Duodenal mucosa (tissue), 2 donors: ENCODE data around the gene SLC35G2.
"Not testable (repeated sequence)": the region's sequence is repeated elsewhere in the genome, so short reads cannot be mapped to it uniquely, and the experiment has no call there.

ENCODE experiments used
- H3K27ac ChIP-seq: one replicate; pipeline ENCODE4 v1.7.0; 2013; ENCODE audit warnings: low read depth, low read length
- H3K27me3 ChIP-seq, 2 donors: one replicate each; pipeline ENCODE4 v1.7.0; 2013; ENCODE audit warnings: low read length in 2 of 2, control low read depth in 1 of 2; ENCODE audit not compliant: insufficient read depth in 2 of 2, control insufficient read depth in 1 of 2
- H3K36me3 ChIP-seq, 2 donors: one replicate each; pipeline ENCODE4 v1.7.0; 2013; ENCODE audit warnings: low read length in 2 of 2, control low read depth in 1 of 2; ENCODE audit not compliant: insufficient read depth in 2 of 2, control insufficient read depth in 1 of 2
- H3K4me1 ChIP-seq, 2 donors: one replicate each; pipeline ENCODE4 v1.7.0; 2013; ENCODE audit warnings: low read length in 2 of 2, control low read depth in 1 of 2; ENCODE audit not compliant: insufficient read depth in 2 of 2, control insufficient read depth in 1 of 2
- H3K4me3 ChIP-seq, 2 donors: one replicate each; pipeline ENCODE4 v1.7.0; 2013; ENCODE audit warnings: low read length in 2 of 2, low read depth in 1 of 2
- H3K9ac ChIP-seq, 2 donors: one replicate each; pipeline ENCODE4 v1.7.0; 2013; ENCODE audit warnings: low read length in 2 of 2, low read depth in 1 of 2
- H3K9me3 ChIP-seq, 2 donors: one replicate each; pipeline ENCODE4 v1.7.0; 2013; ENCODE audit warnings: low read length in 2 of 2, control low read depth in 1 of 2; ENCODE audit not compliant: control insufficient read depth in 1 of 2

SLC35G2 gene

DNA sequence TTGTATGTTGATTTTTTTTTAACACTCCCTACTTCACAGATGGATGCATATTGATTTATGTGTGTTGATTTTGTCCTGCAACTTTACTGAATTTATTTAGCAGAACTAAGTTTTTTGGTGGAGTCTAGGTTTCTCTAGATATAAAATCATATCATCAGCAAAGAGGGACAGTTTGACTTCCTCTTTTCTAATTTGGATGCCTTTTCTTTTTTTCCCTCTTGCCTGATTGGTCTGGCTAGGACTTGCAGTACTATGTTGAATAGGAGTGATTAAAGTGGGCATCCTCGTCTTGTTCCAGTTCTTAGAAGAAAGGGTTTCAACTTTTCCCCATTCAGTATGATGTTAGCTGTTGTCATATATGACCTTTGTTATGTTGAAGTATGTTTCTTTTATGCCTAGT, 81.8 kb downstream of the SLC35G2 start:
- not testable (repeated sequence) for H3K36me3 ChIP-seq, H3K4me1 ChIP-seq, H3K27me3 ChIP-seq, H3K9ac ChIP-seq, H3K27ac ChIP-seq, H3K4me3 ChIP-seq
- peaks cover 2 to 11% of the 10 kb centered on the region in 2 donors for H3K9me3 ChIP-seq

DNA sequence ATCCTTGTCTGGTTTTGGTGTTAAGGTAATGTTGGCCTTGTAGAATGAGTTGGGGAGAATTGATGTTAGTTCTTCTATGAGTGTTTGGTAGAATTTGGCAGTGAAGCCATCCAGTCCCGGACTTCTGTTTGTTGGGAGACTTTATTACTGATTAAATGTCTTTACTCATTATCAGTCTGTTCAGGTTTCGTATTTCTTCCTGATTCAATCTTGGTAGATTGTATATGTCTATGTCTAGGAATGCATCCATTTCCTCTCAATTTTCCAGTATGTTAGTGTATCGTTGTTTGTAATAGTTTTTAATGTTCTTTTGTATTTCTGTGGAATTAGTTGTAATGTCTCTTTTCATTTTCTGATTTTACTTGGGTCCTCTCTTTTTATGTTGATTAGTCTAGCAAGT, 82.5 kb downstream of the SLC35G2 start:
- no peak overlapping the region for H3K27ac ChIP-seq
- H3K36me3 ChIP-seq, result no peaks in the 10 kb centered on the region
- H3K27me3 ChIP-seq, result no peaks in the 10 kb centered on the region
- H3K4me1 ChIP-seq, result peaks cover 1 to 7% of the 10 kb centered on the region in 2 donors
- H3K4me3 ChIP-seq, result no peak overlapping the region
- H3K9ac ChIP-seq, result no peak overlapping the region
- H3K9me3 ChIP-seq, result peaks cover 2 to 11% of the 10 kb centered on the region in 2 donors

DNA sequence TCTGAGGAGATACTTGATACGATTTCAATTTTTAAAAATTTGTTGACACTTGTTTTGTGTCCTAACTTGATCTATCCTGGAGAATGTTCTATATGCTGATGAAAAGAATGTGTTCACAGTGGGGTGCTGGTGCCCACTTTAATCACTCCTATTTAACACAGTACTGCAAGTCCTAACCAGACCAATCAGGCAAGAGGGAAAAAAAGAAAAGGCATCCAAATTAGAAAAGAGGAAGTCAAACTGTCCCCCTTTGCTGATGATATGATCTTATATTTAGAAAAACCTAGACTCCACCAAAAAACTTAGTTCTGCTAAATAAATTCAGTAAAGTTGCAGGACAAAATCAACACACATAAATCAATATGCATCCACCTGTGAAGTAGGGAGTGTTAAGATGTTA, 83.6 kb downstream of the SLC35G2 start:
- H3K9ac ChIP-seq, H3K27me3 ChIP-seq, H3K36me3 ChIP-seq, H3K4me3 ChIP-seq, H3K27ac ChIP-seq, H3K4me1 ChIP-seq: not testable (repeated sequence)
- H3K9me3 ChIP-seq, result peaks cover 2 to 11% of the 10 kb centered on the region in 2 donors

DNA sequence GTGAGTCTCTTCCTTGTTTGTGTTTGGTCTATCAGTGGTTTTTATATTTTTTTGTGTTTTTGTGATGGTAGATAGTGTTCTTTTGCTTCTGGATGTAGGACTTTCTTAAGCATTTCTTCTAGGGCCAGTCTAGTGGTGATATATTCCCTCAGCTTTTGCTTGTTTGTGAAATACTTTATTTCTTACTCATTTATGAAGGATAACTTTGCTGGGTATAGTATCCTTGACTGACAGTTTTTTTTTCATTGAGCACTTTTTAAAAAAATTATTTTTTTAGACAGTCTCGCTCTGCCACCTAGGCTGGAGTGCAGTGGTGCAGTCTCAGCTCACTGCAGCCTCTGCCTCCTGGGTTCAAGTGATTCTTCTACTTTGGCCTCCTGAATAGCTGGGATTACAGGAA, 85.0 kb downstream of the SLC35G2 start:
- Histone ChIP-seq H3K9me3 (peaks cover 2 to 11% of the 10 kb centered on the region in 2 donors), H3K36me3 (no peaks in the 10 kb centered on the region), H3K9ac (no peak overlapping the region), H3K4me1 (peaks cover 6 to 9% of the 10 kb centered on the region in 2 donors), H3K4me3 (no peak overlapping the region), H3K27ac (no peak overlapping the region), H3K27me3 (no peaks in the 10 kb centered on the region)

DNA sequence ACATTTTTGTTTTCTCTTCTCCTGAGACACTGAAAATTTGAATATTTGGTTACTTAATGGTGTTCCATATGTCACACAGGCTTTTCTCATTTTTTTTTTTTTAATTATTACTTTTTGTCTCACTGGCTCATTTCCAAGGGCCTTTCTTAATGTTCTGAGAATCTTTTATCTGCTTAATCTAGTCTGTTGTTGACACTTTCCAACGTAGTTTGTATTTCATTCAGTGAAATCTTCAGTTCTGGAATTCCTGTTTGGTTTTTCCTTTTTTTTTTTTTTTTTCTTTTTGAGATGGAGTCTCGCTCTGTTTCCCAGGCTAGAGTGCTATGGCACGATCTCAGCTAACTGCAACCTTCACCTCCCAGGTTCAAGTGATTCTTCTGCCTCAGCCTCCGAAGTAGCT, 85.8 kb downstream of the SLC35G2 start:
- no peaks in the 10 kb centered on the region for H3K36me3 ChIP-seq
- no peak overlapping the region for H3K9ac ChIP-seq
- H3K27me3 ChIP-seq, result no peaks in the 10 kb centered on the region
- peaks cover 6 to 13% of the 10 kb centered on the region in 2 donors for H3K4me1 ChIP-seq
- no peak overlapping the region for H3K4me3 ChIP-seq
- no peak overlapping the region for H3K27ac ChIP-seq
- H3K9me3 ChIP-seq, result peaks cover 2 to 11% of the 10 kb centered on the region in 2 donors
